ENCODE results near the gene FBXO47.

FBXO47 gene

GRCh38 chr17:38967290-38967738 lies at the start of gene FBXO47:
Gene FBXO47, minus strand, starts transcription at chr17:38967403. Its CDS starts 4,378 bp downstream, at chr17:38963025.
- peak; percentile 49 to 70 for DNase-seq

- no peak for DNase-seq
These were observed 49.3 kb upstream of the FBXO47 start for GRCh38 chr17:39016193-39017153.

GRCh38 chr17:39015546-39015935 lies 48.3 kb upstream of the FBXO47 start:
- no peak for DNase-seq

- DNase-seq, result no peak
These were observed 47.8 kb upstream of the FBXO47 start for GRCh38 chr17:39014795-39015545.

GRCh38 chr17:39014044-39014794 lies 47.0 kb upstream of the FBXO47 start:
- no peak for DNase-seq

GRCh38 chr17:39012725-39013124 lies 45.5 kb upstream of the FBXO47 start:
- no peak for DNase-seq

GRCh38 chr17:39011907-39012468 lies 44.8 kb upstream of the FBXO47 start:
- no peak for DNase-seq

GRCh38 chr17:39009581-39010001 lies 42.4 kb upstream of the FBXO47 start:
- DNase-seq, result no peak

- no peak for DNase-seq
These were observed 41.4 kb upstream of the FBXO47 start for GRCh38 chr17:39008633-39009032.

GRCh38 chr17:39002991-39003715 lies 36.0 kb upstream of the FBXO47 start:
- no peak for DNase-seq

GRCh38 chr17:39001703-39002637 lies 34.8 kb upstream of the FBXO47 start:
- DNase-seq, result no peak

GRCh38 chr17:39000021-39000601 lies 32.9 kb upstream of the FBXO47 start:
- no peak for DNase-seq

GRCh38 chr17:38996660-38997337 lies 29.6 kb upstream of the FBXO47 start:
- no peak for DNase-seq

GRCh38 chr17:38994026-38994425 lies 26.8 kb upstream of the FBXO47 start:
- DNase-seq, result no peak

GRCh38 chr17:38984666-38985065 lies 17.5 kb upstream of the FBXO47 start:
- no peak for DNase-seq

GRCh38 chr17:38982858-38983746 lies 15.9 kb upstream of the FBXO47 start:
- peak; percentile 10 to 37 for DNase-seq

GRCh38 chr17:38981636-38982035 lies 14.4 kb upstream of the FBXO47 start:
- no peak for DNase-seq

- DNase-seq, result no peak
These were observed 13.5 kb upstream of the FBXO47 start for GRCh38 chr17:38980490-38981217.

All from cerebellar nuclear complex (tissue), 1 donor.